Pulmonary artery endothelial cell (primary cell): ENCODE measurements around the gene OXLD1. TPM values are rescaled to one million over a fixed set of nuclear protein-coding genes. Genes with fewer than 3 reads are reported as not detected.
"Not testable (repeated sequence)": the region's sequence is repeated elsewhere in the genome, so short reads cannot be mapped to it uniquely, and the experiment has no call there.

Experiments
- DNase-seq: peaks from one replicate; pipeline ENCODE4 v3.0.0-alpha.2; 2011; ENCODE audit warnings: low read depth, low spot score
- total RNA-seq: library from RNA; depleted of rRNA; stranded (reverse); fragments of >200 nt; gene quantifications from 2 replicates; pipeline ENCODE4 v1.2.3, GENCODE V29; 2014

OXLD1 gene
- total RNA-seq, 1 donor from 2014 or later: 34.8 TPM

DNA sequence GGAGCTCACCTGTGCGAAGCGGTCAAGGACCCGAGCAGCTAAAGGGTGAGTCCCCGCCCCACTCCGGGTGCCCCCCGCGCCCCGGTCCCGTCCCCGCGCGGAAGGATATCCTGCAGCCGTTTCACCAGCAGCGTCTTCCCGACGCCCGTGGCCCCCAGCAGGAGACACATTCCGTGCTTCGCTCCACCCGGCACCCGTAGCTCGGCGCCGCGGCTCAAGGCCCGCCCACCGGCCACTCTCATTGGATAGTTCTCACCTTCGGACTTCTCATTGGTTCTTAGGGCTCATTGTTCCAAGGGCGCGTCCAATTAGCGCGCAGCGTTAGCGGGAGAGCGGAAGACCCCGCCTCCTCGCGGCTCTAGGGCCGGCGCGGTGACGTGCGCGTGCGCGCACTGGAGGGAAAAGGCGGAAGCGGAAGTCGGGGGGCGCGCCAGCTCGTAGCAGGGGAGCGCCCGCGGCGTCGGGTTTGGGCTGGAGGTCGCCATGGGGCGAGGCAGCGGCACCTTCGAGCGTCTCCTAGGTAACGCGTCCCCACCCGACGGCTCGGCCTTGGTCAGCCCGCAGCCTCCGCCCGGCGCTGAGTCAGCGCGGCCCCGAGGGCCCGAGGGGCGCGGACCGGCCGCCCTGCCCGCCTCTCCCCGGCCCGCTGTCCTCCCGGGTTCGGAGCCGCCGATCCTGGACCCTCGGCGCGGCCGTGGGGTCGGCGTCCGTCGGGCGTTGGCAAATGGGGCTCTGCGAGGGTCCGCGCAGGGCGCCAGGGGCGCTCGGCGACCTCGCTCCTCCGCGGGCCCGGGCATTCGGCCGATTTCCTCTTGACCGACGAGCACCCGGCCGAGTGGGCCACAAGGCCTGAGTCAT, 17.4 kb upstream of the OXLD1 start, which contains the start of the genes ARL16 and HGS:
Gene ARL16 (minus strand): TSS at position 214 of the 858 bp plus-strand sequence. CDS start 44 bp downstream, at position 170.
Gene HGS (plus strand): TSS at position 428 of the 858 bp plus-strand sequence. CDS start 56 bp downstream, at position 484.
- peak; percentile 96 for DNase-seq

DNA sequence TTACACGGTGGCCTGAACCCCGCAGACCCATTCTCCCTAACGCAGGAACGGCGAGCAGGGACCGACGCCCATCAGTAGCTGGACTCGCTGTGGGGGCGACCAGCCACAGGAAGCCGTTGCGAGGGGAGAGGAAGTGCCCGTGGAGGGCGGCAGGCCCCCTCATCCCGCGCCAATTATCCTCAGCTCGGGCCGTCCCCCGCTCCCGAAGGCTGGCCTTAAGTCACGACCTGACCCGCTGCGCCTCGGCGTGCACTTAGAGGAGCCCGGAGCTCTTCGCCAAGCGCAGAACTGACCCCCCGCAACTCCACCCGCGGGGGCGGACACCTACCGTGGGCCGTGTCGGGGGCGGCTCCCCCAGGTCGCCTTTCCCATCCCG, 16.8 kb upstream of the OXLD1 start:
- no peak for DNase-seq

DNA sequence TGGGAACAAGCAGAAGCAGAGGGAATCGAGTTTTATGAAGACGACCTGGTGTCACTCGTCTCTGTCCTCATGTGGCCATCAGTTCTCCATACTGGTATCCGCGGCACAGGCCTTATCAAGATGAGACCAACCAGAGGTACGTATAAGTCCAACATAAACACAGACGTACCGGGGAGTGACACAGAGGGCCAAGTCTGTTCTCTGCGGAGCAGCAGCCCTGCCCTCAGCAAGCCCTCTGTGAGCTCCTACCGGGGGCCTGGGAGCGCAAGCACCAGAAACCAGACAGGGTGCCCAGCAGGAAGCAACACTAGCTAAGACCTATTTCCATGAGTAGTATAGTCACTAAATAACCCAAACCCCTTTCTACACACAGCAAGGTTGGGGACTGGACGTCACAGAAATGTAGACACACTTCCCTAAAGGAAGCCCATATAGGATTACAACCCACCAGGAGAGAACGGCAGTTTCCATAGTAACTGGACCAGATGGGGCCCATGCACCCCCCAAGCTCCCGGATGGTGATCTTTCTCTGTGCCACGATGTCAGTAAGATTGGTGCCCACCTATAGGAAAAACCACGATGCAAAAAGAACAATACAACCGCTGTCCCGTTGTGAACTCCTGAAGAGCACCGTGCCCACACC, 16.3 kb upstream of the OXLD1 start:
- DNase-seq: no peak

DNA sequence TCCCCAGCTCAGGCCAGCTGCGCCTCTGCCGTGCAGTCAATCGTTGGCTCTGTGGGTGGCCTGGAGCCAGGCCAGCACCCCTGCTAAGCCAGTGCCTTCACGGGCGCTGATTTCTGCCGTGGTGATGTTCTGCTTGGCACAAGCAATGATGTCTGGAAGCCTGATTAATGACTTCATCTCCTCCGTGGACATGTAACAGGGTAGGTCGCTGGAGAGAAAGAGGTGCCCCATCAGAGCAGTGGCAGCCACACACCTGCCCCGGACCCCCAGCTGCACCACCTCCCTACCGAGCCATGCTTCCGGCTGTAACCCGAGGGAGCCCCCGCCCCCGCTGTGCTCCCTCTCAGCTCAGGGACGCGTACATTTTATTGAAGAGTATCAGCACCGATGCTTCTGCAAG, 15.3 kb upstream of the OXLD1 start:
- DNase-seq: no peak

DNA sequence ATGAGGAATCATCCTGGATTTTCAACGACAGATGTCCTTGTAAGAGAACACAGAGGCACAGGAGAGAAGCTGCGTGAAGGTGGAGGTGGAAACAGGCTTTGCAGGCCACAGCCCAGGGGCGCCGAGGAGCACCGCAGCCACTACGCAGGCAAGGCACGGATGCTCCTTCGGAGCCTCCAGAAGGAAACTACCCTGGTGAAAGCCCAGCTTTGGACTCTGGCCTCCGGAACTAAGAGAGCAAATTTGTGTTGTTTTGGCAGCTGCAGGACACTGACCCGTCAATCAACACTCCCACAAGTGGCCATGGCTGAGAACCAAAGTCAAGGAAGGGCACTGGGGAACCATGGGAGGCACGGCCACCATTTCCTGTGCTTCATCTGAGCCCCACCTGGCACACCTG, 13.7 kb upstream of the OXLD1 start:
- no peak for DNase-seq

DNA sequence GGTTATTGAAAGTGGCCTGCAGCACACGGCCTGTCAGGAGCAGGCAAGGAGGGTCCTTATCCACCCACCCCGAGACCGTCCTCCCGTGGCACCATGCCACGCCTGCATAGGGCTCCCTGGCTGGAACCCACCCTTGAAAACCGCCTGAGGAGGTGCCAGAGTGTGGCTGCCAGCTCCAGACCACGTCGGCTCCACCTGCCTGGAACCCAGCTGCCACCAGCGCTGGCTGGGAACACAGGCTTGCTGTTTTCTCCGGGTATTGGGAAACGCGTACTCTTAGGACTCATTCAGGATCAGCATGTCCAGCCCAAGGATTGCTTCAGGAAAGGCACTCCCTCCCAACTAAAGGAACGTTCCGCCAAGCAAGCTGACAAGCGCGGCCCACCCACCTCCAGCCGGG, 10.5 kb upstream of the OXLD1 start:
- no peak for DNase-seq

DNA sequence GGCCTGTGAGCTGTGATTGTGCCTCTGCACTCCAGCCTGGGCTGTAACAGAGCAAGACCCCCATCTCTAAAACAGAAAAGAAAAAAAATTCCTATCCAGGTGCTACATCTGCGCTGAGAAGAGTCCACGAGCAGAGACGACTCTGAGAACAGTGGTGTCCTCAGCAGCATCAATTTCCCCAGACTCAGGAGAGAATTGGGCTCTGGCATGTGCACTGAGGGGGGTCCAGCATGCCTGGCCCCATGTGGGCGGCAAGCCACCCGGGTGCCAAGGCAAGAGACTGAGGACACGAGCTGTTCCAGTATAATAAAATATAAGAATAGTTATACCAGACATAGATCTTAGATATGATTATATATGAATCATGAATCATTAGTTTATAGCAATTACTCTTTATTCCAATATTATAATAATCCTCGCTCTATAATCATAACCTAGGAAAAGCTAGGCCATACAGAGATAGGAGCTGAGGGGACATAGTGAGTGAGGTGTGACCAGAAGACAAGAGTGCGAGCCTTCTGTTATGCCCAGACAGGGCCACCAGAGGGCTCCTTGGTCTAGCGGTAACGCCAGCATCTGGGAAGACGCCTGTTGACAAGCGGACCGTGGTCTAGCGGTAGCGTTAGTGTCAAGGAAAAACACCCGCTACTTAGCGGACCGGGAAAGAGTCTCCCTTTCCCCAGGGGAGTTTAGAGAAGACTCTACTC, 9.3 kb upstream of the OXLD1 start:
- not testable (repeated sequence) for DNase-seq

DNA sequence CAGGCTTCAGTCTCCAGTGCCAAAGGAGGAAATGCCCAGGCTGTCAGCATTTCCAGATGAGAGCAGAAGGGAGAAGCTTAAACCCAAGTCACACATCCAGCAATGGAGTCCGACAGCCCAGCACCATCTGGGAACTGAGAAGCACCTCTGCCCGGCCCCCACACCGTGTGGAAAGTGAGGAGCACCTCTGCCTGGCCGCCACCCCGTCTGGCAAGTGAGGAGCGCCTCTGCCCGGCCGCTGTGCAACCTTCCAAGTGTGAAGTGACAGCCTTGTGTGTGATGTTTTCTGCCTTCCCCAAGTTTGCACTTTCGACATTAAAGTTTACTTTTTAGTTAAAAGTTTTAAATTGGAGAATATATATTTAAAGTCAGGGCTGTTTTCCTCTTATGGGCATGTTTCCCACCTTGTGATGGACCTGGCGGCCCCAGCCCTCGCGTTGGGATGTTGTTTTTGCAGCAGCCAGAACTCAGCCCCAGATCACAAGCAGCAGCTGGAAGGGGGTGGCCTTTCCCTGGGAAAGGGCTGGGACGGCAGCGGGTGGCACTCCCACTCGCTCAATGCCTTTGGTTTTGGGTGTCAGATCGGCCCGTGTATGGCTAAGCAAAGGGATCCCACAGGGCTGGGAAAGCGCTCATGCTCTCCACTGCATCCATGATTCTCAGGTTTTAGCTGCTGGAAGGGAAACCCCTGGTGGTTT, 7.3 kb upstream of the OXLD1 start:
- DNase-seq: no peak

DNA sequence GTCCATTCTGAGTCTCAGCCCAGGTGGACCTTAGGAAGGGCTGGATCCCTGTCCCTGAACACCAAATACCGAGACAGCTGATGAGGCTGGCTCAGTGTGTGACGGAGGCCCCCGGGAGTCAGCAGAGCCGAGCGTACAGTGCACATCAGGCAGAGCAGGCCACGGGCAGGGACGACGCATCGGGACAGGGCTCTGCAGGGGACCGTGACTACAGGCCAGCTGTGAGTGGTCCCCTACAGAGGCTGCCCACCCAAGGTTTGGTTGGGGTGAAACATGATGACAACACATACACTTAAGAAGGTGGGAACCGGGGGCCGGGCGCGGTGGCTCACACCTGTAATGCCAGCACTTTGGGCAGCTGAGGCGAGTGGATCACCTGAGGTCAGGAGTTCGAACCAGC, 6.5 kb upstream of the OXLD1 start:
- no peak for DNase-seq

DNA sequence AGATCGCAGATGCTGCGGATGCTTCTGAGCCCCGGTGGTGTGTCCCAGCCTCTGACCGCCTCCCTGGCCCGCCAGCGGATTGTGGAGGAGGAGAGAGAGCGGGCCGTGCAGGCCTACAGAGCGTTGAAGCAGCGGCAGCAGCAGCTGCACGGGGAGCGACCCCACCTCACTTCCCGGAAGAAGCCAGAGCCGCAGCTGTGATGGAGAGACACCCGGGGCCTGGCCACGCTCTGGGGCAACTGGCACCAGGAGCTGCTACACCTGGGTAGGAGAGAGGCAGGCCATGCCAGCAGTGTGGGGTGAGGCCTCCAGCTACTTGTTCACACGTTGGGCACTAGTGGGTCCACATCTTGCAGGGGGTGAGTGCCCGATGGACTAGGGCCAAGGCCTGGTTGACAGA, 6.1 kb upstream of the OXLD1 start:
- DNase-seq: no peak

DNA sequence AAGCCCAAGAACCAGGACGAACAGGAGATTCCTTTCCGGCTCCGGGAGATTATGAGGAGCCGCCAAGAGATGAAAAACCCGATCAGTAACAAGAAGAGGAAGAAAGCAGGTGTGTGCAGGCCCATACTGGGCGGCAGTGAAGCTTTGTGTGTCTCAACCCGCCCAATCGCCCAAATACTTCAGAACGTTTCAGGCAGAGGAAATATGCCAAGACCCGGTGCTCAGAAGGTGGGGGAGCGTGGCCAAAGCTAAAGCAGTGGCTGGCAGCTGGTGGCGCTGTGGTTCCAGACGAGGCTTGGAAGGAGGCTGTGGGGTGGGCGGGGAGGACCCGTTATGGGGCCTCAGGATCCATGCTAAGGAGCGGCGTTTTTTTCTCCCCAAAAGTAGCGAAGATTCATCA, 1.3 kb upstream of the OXLD1 start:
- DNase-seq: no peak

DNA sequence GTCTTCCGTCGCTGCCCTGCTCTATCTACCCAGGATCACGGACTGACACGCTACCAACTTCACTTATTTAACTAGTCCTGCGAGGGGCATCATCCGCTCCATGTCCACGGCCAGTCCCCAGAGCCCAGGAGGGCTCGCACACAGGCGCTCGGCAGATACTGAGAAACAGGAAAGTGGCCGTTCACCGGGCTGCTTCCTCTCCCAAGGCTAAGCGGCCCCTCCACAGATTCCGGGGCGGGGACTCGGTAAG, 388 bp downstream of the OXLD1 start:
- no peak for DNase-seq

DNA sequence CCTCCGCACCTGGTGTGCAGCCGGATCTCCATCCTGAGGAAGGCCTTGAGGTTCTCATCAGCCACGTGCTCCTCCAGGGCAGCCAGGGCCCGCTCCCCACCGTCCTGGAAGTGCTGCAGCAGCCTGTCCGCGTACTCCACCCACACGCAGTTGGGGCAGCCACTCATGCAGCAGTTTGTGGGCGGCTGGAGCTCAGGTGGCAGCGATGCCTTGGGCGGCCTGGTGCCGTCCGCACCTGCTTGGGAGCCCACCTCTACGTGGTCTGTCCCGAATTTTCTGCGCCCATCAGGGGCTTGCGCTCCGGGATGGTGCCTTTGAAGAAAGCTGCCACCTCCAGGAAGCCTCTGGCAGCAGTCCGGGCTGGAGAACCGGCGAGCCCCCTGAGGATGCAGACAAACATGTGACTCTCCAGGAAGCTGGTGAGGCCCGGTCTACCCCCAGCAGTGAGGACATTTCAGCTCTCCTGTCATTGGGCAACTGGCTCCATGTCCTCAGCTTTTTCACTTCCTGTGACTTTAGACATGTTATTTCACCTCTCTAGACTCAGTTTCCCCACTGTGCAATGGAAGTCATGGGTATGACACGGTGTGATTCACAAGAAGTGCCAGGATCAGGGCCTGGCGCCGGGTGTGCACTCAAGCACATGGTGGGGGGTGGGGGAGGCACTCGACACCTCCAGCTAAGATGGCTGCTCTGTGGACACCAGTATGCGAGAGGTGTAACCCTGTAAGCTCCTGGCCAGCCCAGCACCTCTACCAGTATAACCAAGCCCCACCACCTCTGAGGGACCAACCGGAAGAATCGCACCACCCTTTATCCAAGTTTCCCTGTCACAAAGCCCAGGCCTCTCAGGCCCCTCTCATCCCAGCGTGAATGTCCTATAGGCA, 957 bp downstream of the OXLD1 start:
- DNase-seq: no peak

DNA sequence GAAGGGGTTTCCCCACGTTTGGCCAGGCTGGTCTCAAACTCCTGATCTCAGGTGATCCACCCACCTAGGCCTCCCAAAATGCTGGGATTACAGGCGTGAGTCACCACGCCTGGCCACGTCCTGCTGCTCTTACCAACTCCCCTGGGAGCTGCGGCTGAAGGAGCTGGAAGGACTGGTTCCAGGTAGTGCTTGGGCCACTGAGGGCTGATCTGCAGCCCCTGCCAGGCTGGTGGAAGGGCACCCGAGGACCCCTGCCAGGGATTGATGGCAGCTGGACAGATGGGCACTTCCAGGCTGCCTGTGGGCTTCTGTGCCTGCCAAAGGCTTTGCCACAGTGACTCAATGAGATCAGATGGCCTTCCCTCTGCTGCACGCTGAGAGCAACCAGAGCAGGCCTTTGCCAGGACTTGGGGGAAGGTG, 2.3 kb downstream of the OXLD1 start:
- DNase-seq: no peak

DNA sequence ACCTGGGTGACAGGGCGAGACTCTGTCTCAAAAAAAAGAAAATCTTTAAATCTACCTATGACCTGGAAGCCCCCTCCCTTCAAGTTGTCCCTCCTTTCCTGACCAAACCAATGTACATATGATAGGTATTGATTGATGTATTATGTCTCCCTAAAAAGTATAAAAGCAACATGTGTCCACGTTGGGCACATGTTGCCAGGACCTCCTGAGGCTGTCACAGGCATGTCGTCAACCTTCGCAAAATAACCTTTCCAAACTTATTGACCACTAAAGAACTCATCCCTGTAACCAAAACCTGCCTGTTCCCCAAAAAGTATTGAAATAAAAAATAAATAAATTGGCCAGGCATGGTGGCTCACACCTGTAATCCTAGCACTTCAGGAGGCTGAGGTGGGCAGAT, 4.4 kb downstream of the OXLD1 start:
- DNase-seq: no peak

DNA sequence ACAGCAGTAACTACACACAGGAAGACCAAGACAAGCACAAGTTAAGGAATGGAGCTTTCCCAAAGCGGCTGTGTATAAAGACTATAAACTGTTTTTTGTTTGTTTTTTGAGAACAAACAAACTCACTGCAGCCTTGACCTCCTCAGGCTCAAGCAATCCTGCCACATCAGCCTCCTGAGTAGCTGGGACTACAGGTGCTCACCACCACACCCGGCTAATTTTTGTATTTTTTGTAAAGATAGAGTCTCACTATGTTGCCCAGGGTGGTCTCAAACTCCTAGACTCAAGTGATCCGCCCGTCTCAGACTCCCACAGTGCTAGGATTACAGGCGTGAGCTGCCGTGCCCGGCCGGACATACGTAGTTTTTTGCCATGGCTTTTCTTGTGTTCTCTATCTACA, 6.0 kb downstream of the OXLD1 start:
- DNase-seq: no peak

DNA sequence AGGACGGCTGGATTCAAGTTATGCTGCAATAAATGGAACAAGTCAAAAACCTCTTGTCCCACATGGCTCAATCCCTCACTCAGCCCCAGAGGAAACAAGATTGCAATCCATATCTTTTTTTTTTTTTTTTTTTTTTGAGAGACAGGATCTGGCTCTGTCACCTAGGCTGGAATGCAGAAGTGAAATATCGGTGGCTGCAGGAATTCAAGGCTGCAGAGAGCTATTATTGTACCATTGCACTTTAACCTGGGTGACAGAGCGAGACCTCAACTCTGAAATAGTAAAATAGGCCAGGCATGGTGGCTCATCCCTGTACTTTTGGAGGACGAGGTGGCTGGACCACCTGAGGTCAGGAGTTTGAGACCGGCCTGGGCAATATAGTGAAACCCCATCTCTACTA, 7.4 kb downstream of the OXLD1 start:
- DNase-seq: no peak

DNA sequence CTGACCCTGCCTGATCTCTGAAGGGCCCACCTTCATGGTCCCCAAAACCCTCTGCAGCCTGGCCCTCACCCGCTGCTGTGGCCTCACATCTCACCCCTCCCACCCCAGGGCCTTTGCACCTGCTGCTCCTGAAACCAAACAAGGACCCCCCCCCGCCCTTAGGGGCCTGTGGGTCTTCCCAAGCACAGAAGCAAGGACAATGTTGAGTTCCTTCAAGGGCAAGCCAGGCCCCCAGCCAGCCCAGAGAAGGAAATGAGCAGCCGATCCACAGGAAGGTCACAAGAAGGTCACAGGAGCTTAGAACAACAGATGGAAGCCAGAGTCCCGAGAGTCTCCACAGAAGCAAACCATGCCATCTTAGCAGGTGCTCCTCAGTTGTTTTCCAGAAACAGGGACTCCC, 9.6 kb downstream of the OXLD1 start:
- no peak for DNase-seq

DNA sequence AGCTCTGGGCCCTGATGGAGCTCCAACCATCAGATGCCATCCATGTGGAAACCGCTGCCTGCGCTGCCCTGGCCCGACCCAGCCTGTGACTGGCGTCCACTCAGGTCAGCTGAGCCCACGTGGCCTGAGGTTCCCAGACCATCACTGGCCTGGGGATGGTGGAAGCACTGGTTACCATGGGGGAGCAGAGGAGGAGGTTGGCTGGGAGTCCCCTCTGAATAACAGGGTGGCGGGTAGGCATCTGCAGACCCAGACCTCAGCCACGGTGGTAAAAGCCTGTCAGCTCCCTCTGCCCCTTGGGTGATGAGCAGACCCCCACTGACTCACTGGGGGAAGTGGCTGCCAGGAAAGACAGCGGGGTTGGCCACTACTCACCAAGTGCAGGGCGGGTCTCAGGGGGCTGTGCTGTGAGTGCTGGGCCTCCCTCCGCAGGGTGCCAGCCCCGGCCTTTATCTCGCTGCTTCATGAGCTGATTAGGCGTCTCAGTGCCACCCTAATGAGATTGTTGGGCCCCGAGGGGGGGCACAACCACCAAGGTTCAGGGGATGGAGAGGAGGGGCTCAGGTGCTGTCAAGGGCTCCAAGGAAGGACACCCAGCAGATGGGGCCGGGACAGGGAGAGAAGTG, 10.2 kb downstream of the OXLD1 start, which contains the start of gene PDE6G:
Gene PDE6G (minus strand): TSS at position 425 of the 626 bp plus-strand sequence. CDS start 3,237 bp downstream, outside the sequence.
- no peak for DNase-seq

DNA sequence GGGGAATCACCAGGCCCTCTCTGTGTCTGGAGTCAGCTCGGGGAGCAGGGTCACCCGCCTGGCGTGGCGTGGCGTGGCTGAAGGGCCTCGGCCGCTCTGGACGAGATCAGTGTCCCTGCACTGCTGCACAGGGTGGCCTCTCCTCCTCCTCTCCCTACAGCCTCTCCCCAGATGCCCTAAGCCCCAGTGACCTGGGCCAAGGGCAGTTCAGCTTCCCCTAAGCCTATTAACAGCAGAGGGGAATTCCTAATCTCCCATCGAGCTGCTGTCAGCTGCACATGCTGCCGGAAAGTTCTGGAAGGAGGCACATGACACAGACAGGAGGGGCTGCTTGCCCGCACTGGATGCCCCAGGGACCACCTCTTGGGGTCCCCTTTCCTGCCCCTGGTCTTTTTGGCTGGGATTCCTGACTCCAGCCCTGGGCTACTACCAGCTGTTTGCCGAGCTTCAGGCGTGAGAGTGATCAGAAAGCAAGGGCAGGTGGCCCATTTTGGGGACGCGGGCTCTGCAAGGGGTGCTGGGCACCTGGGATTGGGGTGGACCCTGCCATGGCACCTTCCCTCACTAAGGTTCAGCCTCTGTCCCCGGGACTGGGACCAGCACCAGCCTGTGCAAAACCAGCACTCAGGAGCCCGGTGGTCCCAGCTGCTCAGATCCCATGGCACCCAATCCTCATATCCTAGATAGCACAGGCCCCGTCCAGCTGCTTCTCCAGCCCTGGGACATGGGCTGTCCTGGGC, 10.9 kb downstream of the OXLD1 start:
- DNase-seq: no peak
